Measurements from ENCODE around the gene SMIM10L2A.

DNA sequence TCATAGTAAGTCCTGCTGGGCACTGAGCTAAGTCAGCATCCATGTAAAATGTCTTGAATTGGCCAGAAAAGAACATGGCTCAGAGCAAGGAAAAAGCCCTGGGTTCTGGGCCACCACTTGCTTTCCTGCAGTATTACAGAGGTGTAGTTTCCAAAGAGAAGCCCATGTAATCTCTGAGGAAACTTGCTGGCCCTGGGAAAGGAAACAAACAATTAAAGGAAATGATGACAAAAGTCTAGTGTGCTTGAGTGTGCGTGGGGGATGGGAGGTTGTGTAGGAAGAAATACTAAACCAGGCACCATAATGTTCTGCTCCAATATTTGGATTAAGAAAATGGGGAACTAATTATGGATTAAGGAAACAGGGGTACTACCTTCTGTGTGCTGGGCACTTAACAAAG is 39.5 kb upstream of the SMIM10L2A start:
- TF ChIP-seq ZNF274 (IDR thresholded peaks at IDR 0.05; ENCODE audit: low read depth, low read length): no peak
- TF ChIP-seq YY1 (IDR thresholded peaks at IDR 0.05; ENCODE audit: insufficient read depth, insufficient read length): no peak
